COLO668 (cell line): ENCODE results near the gene NUP35.

Experiments used
- DNase-seq: peaks from one replicate; lab custom pipeline; 2025; ENCODE audit not compliant: unreplicated experiment; lab: John Stamatoyannopoulos, UW

Gene NUP35

DNA sequence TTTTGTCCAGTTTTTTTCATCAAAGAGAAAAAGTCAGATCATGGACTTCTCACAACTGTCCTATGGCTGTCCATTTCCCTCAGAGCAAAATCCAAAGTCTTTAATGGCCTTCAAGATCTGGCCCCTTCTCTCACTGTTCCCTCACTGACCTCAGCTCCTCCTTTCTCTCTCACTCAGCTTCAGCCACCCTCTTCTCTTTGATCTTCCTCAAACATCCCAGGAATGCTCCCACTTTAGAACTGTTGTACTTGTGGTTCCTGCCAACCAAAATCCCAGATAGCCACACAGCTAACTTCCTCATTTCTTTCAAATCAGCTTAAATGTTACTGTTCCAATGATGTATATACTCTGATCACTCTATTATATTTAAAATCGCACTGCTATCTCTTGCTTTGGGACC lies 82.9 kb downstream of the NUP35 start:
- no peak for DNase-seq

- no peak for DNase-seq
These were observed 85.3 kb downstream of the NUP35 start for GRCh38 chr2:183209395-183210028.
